Stimulated activated CD8-positive, alpha-beta memory T cell treated with anti-CD3 and anti-CD28 coated beads, Interleukin-7, amount 100 ng/mL, for 24 hours (primary cell): Measurements from ENCODE around the gene PTPRN2.
"Not testable (repeated sequence)": the region's sequence is repeated elsewhere in the genome, so short reads cannot be mapped to it uniquely, and the experiment has no call there.

Experiments
- DNase-seq: peaks from one replicate; pipeline ENCODE4 v3.0.0-alpha.2; 2020; ENCODE audit warnings: low read depth

The PTPRN2 gene

DNA sequence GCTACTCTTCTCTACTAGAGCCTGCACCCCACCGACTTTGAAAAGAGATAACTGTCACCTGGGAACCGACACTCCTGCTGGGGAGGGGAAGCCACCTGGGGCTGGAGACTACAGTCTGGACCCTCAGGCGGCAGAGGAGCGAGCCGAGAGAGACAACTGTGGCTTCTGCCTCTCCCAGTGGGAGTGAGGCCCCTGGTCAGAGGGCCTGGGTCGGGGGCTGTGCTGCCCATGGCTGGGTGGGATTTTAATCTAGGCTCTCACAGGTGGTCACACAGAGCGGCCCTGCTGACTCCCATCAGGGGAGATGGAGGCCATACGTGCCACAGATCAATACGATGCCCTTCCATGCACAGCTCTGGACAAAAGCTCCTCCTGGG, 878.7 kb downstream of the PTPRN2 start:
- no peak for DNase-seq

DNA sequence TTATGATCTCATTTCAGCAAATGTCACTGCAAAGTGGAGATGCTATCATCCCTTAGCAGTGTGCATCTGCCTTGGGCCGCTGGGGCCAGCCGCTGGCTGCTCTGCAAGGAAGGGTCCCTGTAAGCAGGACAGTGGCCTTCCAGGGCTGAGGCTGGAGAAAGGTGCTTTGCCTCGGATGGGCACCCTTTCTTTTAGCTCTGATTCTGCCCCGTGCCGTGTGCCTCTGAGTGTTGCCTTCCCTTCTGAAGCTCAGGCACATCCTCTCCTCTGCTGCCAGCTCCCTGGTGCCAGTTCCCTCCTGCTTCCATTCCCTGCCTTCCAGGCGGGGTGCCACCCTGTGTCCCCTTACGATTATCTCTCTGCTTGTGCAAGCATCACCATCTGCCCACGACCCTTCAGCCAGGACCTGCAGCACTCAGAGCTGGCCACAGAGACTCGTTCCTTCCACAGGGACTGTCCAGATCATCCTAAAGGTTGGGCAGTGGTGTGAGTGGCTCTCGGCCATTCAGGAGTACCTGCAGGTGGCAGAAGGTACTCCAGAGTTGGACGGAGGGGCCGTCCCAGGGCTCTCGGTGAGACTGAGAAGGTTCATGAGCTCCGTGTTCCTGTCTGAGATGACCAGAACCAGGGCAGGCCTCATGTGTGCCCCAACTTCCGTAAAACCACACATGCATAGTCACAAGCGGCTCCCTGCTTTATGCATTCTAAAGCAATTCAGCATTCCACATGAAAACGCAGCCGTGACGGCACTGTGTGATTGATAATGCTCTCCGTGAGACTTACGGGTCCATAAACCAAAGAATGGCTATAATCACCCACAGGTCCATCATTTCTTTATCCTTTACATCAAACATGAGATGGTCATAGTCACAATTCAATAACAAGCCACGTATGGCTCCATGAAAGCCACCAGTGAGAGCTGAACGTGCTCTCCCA, 879.4 kb downstream of the PTPRN2 start:
- DNase-seq = no peak

DNA sequence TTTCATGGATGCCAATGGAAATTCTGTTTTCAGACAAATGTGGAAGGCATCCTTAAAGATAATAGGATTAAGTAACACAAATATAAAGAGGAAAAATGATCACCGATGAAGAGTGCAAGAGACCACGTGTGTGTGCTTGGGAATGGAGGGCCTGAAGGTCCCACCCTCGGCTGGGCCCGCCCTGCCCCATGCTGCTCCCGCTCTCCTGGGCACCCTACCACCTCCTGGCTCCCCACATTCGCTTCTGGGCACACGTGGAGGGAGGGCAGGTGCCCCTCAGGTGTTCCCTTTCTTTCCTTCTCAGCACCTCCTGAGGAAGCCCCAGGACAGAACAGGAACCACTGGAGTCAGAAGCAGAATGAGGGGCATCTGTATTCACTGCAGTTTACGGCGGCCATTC, 883.3 kb downstream of the PTPRN2 start:
- DNase-seq = no peak

- no peak for DNase-seq
Observed at GRCh38 chr7:157703534-157704195, 884.0 kb downstream of the PTPRN2 start.

- DNase-seq = no peak
Observed at GRCh38 chr7:157703131-157703530, 884.5 kb downstream of the PTPRN2 start.

- DNase-seq = no peak
Observed at GRCh38 chr7:157702311-157703023, 885.2 kb downstream of the PTPRN2 start.

DNA sequence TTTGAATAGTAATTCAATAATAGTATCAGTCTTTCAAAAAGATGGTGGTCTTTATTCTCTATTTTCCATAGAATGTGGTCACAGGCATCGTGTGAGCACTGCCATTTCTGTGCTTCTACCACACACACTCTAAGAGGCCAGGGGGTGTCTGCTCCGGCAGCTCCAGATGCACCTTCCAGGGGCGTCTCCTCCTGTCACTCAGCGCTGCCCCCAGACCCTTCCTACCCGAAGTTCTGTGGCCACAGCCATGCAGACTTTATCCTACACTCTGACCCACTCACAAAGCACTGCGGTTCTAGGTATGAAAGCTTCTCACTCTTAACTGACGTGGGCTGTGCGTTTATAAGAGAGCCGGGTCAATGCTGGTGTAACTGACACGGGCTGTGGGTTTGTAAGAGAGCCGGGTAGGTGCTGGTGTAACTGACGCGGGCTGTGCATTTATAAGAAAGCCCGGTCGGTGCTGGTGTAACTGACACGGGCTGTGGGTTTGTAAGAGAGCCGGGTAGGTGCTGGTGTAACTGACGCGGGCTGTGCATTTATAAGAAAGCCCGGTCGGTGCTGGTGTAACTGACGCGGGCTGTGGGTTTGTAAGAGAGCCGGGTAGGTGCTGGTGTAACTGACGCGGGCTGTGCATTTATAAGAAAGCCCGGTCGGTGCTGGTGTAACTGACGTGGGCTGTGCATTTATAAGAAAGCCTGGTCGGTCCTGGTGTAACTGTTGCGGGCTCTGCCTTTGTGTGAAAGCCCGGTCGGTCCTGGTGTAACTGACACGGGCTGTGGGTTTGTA, 886.0 kb downstream of the PTPRN2 start:
- not testable (repeated sequence) for DNase-seq

DNA sequence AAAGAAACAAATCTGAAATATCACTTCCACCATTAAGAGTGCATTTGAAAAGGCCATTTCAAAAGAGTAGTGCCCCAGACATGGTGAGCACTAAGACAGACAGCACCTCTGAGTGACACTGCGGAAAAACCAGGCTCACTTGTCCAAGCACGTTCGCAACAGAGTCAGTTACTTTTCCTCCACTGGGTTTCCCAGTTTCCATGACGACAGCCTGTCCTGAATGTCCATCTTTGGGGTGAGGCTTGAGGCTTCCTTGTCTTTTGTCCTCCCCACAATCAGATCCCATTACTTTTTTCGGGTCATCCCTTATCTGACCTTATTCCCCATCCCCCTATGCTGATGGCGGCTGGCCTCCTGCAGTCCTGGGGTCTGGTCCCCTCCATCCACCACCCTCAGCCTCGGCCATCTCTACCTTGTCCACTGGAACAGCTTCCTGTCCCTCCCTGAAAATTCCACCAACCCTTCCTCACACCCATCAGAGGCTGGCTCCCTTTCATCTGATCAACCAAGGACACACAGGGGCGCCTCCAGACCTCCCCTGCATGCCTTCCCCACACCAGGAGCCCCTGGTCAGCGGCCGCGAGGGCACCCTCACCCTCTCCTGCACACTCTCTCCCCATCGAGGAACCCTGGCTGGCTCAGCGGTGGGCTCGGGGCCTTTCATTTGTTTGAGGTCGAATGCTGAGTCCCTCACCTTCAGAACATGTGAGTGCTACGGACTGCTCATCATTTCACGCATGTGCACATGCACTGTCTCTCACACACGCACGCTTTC, 887.2 kb downstream of the PTPRN2 start:
- no peak for DNase-seq

DNA sequence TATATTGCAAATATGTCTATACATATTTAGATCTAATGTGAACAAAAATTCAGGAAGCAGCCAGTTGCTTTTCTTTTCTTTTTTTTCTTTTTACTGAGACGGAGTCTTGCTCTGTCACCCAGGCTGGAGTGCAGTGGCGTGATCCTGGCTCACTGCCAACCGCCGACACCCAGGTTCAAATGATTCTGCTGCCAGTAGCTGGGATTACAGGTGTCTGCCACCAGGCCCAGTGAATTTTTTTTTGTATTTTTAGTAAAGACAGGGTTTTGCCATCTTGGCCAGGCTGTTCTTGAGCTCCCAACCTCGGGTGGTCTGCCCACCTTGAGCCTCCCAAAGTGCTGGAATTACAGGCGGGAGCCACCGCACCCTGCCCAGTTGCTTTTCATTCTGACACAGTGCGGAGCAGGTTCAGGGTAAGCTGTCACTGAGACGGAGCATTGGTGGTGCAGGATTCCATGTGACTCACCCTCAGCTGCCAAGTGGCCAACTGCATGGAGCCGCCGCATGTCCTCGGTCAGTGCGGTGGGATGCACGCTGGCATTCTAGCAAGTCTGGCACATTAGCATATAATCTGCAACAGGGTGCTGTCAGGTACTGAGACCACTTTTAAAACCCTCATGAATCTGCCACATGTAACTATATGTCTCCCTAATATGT, 888.1 kb downstream of the PTPRN2 start:
- DNase-seq = no peak

DNA sequence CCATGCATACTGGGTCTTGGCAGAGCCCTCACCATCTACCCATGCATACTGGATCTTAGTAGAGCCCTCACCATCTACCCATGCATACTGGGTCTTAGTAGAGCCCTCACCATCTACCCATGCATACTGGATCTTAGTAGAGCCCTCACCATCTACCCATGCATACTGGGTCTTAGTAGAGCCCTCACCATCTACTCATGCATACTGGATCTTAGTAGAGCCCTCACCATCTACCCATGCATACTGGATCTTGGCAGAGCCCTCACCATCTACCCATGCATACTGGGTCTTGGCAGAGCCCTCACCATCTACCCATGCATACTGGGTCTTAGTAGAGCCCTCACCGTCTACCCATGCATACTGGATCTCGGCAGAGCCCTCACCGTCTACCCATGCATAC, 890.3 kb downstream of the PTPRN2 start:
- DNase-seq = not testable (repeated sequence)

DNA sequence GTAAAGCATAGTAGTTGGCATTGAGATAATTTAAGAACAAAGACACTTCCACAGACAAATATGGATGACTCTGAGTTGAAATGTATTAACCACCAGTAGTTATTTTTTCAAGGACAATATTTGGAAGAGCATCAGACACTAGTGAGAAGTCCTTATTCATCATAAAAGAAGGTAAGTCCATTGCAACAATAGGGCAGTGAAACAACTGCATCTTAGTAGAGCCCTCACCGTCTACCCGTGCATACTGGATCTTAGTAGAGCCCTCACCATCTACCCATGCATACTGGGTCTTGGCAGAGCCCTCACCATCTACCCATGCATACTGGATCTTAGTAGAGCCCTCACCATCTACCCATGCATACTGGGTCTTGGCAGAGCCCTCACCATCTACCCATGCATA, 892.0 kb downstream of the PTPRN2 start:
- DNase-seq = not testable (repeated sequence)

- DNase-seq = no peak
Observed at GRCh38 chr7:157694376-157694665, 893.3 kb downstream of the PTPRN2 start.

DNA sequence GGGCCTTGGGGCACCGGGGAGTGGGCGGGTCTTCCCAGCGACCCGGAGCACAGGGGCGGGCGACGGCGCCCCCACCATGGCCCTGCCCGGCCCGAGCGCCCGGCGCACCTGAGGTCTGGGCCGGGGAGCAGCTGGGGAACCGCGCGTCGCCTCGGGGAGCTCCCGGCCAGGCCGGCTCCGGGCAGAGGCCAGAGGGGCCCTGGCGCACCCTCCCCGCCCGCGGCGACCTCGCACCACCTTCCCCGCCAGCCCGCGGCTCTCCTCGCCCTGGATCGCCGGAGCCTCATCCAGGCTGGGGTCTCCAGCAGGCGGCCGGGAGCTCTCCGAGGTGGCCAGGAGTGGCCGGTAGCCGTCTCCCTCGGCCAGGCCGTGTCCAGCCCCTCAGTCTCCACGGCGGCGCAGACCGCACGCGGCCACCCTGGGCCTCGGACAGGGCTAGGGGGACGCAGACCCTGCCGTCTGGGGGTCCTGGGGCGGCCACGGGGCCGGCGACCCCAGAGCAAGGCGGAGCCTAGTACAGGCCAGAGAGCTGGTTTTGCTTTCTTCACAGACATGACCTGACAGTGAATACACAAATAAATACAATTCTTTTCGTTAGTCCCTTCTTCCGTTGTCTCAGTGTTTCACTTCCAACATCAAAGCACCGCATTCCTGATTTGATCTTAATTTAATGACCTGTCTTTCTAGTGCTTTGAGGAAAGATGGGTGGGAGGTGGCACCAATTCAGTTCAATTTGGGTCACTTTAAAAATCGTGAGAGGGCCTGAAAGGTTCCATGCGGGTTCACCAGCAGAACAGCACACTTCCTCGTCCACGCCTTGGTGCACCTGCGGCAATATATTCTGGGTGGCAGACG, 893.9 kb downstream of the PTPRN2 start:
- DNase-seq = no peak

- DNase-seq = no peak
Observed at GRCh38 chr7:157693071-157693520, 894.5 kb downstream of the PTPRN2 start.

- no peak for DNase-seq
Observed at GRCh38 chr7:157692460-157693011, 895.1 kb downstream of the PTPRN2 start.

DNA sequence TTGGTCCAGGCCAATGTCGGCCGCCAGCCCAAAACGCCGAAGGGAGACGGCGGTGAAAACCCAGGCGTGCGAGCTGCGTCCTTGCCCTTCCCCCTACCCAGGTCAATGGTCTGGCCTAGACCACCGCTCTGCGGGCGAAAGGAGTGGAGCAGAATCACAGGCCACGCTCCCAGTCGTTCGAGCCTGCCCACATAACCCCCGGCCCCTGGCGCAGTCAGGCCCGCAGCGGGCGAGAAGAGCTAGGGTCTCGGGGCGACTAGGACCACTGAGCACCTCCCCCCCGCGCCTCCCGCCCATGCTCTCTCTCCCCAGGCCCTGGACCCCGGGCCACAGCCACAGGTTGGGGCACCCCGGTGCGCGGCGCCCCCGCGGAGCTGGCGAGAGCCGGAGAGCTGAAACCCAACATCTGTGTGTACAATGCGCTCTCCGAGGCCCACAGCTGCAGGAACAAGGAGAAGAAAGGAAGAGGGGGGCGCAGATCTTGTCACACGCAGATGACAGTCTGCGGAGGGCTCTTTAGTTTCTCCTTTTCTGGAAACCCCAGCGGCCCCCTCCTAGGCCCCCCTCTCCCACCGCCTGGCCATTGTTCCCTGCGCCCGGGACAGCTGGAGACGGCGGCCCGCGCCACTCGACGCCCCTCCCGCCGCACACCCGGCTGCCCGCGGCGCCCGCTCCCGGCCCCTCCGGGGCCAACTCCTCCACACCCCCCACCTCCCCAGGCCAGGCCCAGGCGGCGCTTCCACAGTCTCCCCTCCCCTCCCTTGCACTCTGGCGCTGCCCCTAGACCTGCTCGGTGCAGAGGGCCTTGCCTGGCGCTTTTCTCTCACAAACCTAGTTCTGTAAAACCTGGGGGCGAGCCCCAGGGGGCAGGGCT, 895.8 kb downstream of the PTPRN2 start:
- DNase-seq = no peak

GRCh38 chr7:157690833-157691585, 896.6 kb downstream of the PTPRN2 start:
- no peak for DNase-seq
